Renal cortical epithelial cell (primary cell): Measurements from ENCODE around the gene CST9. TPM values are rescaled to one million over a fixed set of nuclear protein-coding genes. Genes with fewer than 3 reads are reported as not detected.

ENCODE experiments used
- total RNA-seq: library from RNA; depleted of rRNA; stranded (reverse); fragments of >200 nt; gene quantifications from 2 replicates; pipeline ENCODE4 v1.2.3, GENCODE V29; 2014

CST9 gene
- total RNA-seq, 1 donor from 2014 or later, result not detected

Other genes starting within 250 kb of the CST9 start
- gene GZF1, start 243.7 kb downstream of the CST9 start, total RNA-seq, result 15.6 and 20.0 TPM in 2 replicates
- gene NAPB, start 184.4 kb downstream of the CST9 start, total RNA-seq, result 4.0 and 10.1 TPM in 2 replicates
- not detected in 2 replicates for gene CSTL1, start 166.2 kb downstream of the CST9 start, total RNA-seq
- gene CST11, start 153.0 kb downstream of the CST9 start, total RNA-seq, result not detected in 2 replicates
- gene CST8, start 114.8 kb downstream of the CST9 start, total RNA-seq, result not detected in 2 replicates
- gene CST9L, start 37.4 kb downstream of the CST9 start, total RNA-seq, result not detected in 2 replicates
- gene CST3, start 32.0 kb upstream of the CST9 start, total RNA-seq, result 247 and 632 TPM in 2 replicates
- not detected in 2 replicates for gene CST4, start 83.1 kb upstream of the CST9 start, total RNA-seq
- gene CST1, start 145.0 kb upstream of the CST9 start, total RNA-seq, result not detected in 2 replicates
- not detected in 2 replicates for gene CST2, start 220.8 kb upstream of the CST9 start, total RNA-seq